OCI-LY1 (cell line): ENCODE measurements around the gene PTPRN2.

ENCODE experiments used
- CTCF ChIP-seq: fragments of 200-600 bp; sonication (generic), shearing (Covaris generic); IDR thresholded peaks from 2 replicates; pipeline ENCODE4 v1.5.1; 2017; ENCODE audit warnings: mild to moderate bottlenecking, antibody characterized with exemption, low read length, moderate library complexity, mixed read lengths
- EZH2 ChIP-seq: fragments of 200-600 bp; sonication (generic), shearing (Covaris generic); IDR thresholded peaks from 2 replicates; pipeline ENCODE4 v1.8.0; 2017; ENCODE audit warnings: borderline replicate concordance, mixed run types, mild to moderate bottlenecking, antibody characterized with exemption, low read length, moderate library complexity, mixed read lengths

DNA sequence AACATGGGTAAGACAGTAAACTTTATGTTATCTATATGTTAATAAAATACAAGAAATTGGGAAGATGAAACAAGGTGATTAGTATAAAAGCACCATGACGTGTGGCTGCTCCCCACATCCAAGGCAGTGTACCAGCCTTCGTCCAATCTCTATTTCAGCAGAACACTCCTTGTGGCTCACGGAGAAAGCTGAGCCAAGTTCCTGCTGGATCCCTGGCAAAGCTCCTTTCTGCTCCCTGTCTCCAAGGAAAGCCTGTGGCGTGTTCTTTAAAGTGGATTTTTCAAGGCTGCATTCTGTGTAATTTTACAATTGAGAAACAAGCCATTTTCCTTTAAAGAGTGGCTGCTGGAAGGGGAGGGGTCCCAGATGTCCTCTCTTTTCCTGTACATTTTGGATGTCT, 467.3 kb downstream of the PTPRN2 start:
- TF ChIP-seq CTCF (no peak), EZH2 (no peak)
